Stimulated activated naive CD8-positive, alpha-beta T cell treated with anti-CD3 and anti-CD28 coated beads, Interleukin-15, amount 100 ng/mL, for 72 hours (primary cell): ENCODE data around the gene SMIM10.
"Not testable (repeated sequence)": the region's sequence is repeated elsewhere in the genome, so short reads cannot be mapped to it uniquely, and the experiment has no call there.

Experiments
- ATAC-seq: fragments of 150-1000 bp; cut with Tn5 transposase; 2 replicates; pipeline ENCODE4 v1.10.0; 2021; ENCODE audit warnings: mild to moderate bottlenecking, moderate library complexity
- DNase-seq, 2 donors: peaks; one replicate each; pipeline ENCODE4 v3.0.0; 2021 to 2022
- H3K27ac Mint-ChIP-seq, 2 donors: one replicate each; pipeline ENCODE4 v1.8.0; 2022; ENCODE audit warnings: mild to moderate bottlenecking in 2 of 2, mixed read lengths in 2 of 2, moderate library complexity in 2 of 2
- H3K27me3 Mint-ChIP-seq: one replicate; pipeline ENCODE4 v1.8.0; 2022; ENCODE audit warnings: mixed read lengths
- H3K4me1 Mint-ChIP-seq: one replicate; pipeline ENCODE4 v1.8.0; 2022; ENCODE audit warnings: mild to moderate bottlenecking, mixed read lengths
- H3K4me3 Mint-ChIP-seq, 2 donors: one replicate each; pipeline ENCODE4 v1.8.0; 2022; ENCODE audit warnings: mild to moderate bottlenecking in 2 of 2, mixed read lengths in 2 of 2, moderate library complexity in 1 of 2
- H3K9me3 Mint-ChIP-seq, 2 donors: one replicate each; pipeline ENCODE4 v1.8.0; 2022; ENCODE audit warnings: mixed read lengths in 2 of 2

The SMIM10 gene

GRCh38 chrX:134990801-134991481, at the start of gene SMIM10:
Gene SMIM10 (plus strand): TSS chrX:134990991. CDS start chrX:134991096, 105 bp downstream.
- H3K27me3 Mint-ChIP-seq: no peaks in the 10 kb centered on the region
- peaks cover 21% of the 10 kb centered on the region for H3K4me1 Mint-ChIP-seq
- H3K27ac Mint-ChIP-seq: peak within 1 kb of the TSS; percentile 98
- DNase-seq: peak; percentile 38 to 49
- H3K9me3 Mint-ChIP-seq: no peaks in the 10 kb centered on the region
- peak within 1 kb of the TSS; percentile 93 for H3K4me3 Mint-ChIP-seq
- ATAC-seq: peak; percentile 89

GRCh38 chrX:134946364-134946763, 44.4 kb upstream of the SMIM10 start:
- not testable (repeated sequence) for H3K4me3 Mint-ChIP-seq, H3K27ac Mint-ChIP-seq, ATAC-seq, H3K9me3 Mint-ChIP-seq, H3K4me1 Mint-ChIP-seq, DNase-seq, H3K27me3 Mint-ChIP-seq

GRCh38 chrX:134948333-134949241, 42.2 kb upstream of the SMIM10 start:
- Mint-ChIP-seq H3K27ac (no peak overlapping the region), H3K9me3 (no peaks in the 10 kb centered on the region), H3K27me3 (no peaks in the 10 kb centered on the region), H3K4me1 (no peaks in the 10 kb centered on the region), H3K4me3 (no peak overlapping the region)
- ATAC-seq (no peak), DNase-seq (no peak)

- no peak for ATAC-seq
- Mint-ChIP-seq H3K4me1 (no peaks in the 10 kb centered on the region), H3K9me3 (no peaks in the 10 kb centered on the region), H3K4me3 (no peak overlapping the region), H3K27ac (no peak overlapping the region), H3K27me3 (no peaks in the 10 kb centered on the region)
- no peak for DNase-seq
Measured at GRCh38 chrX:134949271-134949670, 41.5 kb upstream of the SMIM10 start.

GRCh38 chrX:134957836-134958235, 33.0 kb upstream of the SMIM10 start:
- no peak overlapping the region for H3K27ac Mint-ChIP-seq

GRCh38 chrX:134960366-134960765, 30.4 kb upstream of the SMIM10 start:
- H3K27ac Mint-ChIP-seq, ATAC-seq, DNase-seq, H3K9me3 Mint-ChIP-seq, H3K4me1 Mint-ChIP-seq, H3K4me3 Mint-ChIP-seq, H3K27me3 Mint-ChIP-seq: not testable (repeated sequence)

More at GRCh38 chrX:134957836-134958235, 33.0 kb upstream of the SMIM10 start:
- Mint-ChIP-seq H3K4me3 (no peak overlapping the region), H3K4me1 (no peaks in the 10 kb centered on the region), H3K27me3 (no peaks in the 10 kb centered on the region), H3K9me3 (no peaks in the 10 kb centered on the region)
- no peak for ATAC-seq
- no peak for DNase-seq

- ATAC-seq (no peak), DNase-seq (no peak)
- H3K27me3 Mint-ChIP-seq: peaks cover 6% of the 10 kb centered on the region
- no peak overlapping the region for H3K4me3 Mint-ChIP-seq
- no peaks in the 10 kb centered on the region for H3K4me1 Mint-ChIP-seq
- H3K9me3 Mint-ChIP-seq: no peaks in the 10 kb centered on the region
- H3K27ac Mint-ChIP-seq: no peak overlapping the region
Measured at GRCh38 chrX:134963041-134963440, 27.8 kb upstream of the SMIM10 start.

- DNase-seq (no peak), ATAC-seq (no peak)
- Mint-ChIP-seq H3K9me3 (no peaks in the 10 kb centered on the region), H3K4me3 (no peak overlapping the region), H3K4me1 (no peaks in the 10 kb centered on the region), H3K27ac (no peak overlapping the region), H3K27me3 (peaks cover 6% of the 10 kb centered on the region)
Measured at GRCh38 chrX:134969726-134970125, 21.1 kb upstream of the SMIM10 start.

- Mint-ChIP-seq H3K9me3 (no peaks in the 10 kb centered on the region), H3K27me3 (no peaks in the 10 kb centered on the region), H3K4me3 (no peak overlapping the region), H3K27ac (no peak overlapping the region), H3K4me1 (no peaks in the 10 kb centered on the region)
- ATAC-seq (no peak), DNase-seq (no peak)
Measured at GRCh38 chrX:134971926-134972325, 18.9 kb upstream of the SMIM10 start.

GRCh38 chrX:134975516-134975915, 15.3 kb upstream of the SMIM10 start:
- no peaks in the 10 kb centered on the region for H3K4me1 Mint-ChIP-seq
- H3K27me3 Mint-ChIP-seq: no peaks in the 10 kb centered on the region
- no peaks in the 10 kb centered on the region for H3K9me3 Mint-ChIP-seq
- ATAC-seq (no peak), DNase-seq (no peak)
- H3K27ac Mint-ChIP-seq: no peak overlapping the region
- no peak overlapping the region for H3K4me3 Mint-ChIP-seq

- ATAC-seq (no peak), DNase-seq (no peak)
- H3K4me3 Mint-ChIP-seq: no peak overlapping the region
- H3K27me3 Mint-ChIP-seq: no peaks in the 10 kb centered on the region
- no peaks in the 10 kb centered on the region for H3K9me3 Mint-ChIP-seq
- no peaks in the 10 kb centered on the region for H3K4me1 Mint-ChIP-seq
- H3K27ac Mint-ChIP-seq: no peak overlapping the region
Measured at GRCh38 chrX:134981910-134982309, 8.9 kb upstream of the SMIM10 start.

- no peak for DNase-seq
- Mint-ChIP-seq H3K27me3 (no peaks in the 10 kb centered on the region), H3K4me1 (no peaks in the 10 kb centered on the region), H3K9me3 (no peaks in the 10 kb centered on the region), H3K4me3 (no peak overlapping the region), H3K27ac (no peak overlapping the region)
- ATAC-seq: no peak
Measured at GRCh38 chrX:134982748-134983147, 8.0 kb upstream of the SMIM10 start.

GRCh38 chrX:134985479-134985878, 5.3 kb upstream of the SMIM10 start:
- Mint-ChIP-seq H3K4me3 (no peak overlapping the region), H3K9me3 (no peaks in the 10 kb centered on the region), H3K4me1 (peaks cover 6% of the 10 kb centered on the region), H3K27ac (no peak overlapping the region), H3K27me3 (no peaks in the 10 kb centered on the region)
- no peak for DNase-seq
- ATAC-seq: no peak

- DNase-seq (no peak), ATAC-seq (no peak)
- Mint-ChIP-seq H3K27ac (peak overlapping the region in 1 of 2 donors; percentile 81), H3K9me3 (no peaks in the 10 kb centered on the region), H3K4me3 (peak overlapping the region; percentile 48 to 69), H3K27me3 (no peaks in the 10 kb centered on the region), H3K4me1 (peaks cover 21% of the 10 kb centered on the region)
Measured at GRCh38 chrX:134990475-134990800, 353 bp upstream of the SMIM10 start.

GRCh38 chrX:134997646-134998045, 6.9 kb downstream of the SMIM10 start:
- Mint-ChIP-seq H3K4me1 (no peaks in the 10 kb centered on the region), H3K9me3 (no peaks in the 10 kb centered on the region), H3K4me3 (no peak overlapping the region), H3K27me3 (no peaks in the 10 kb centered on the region), H3K27ac (no peak overlapping the region)
- no peak for DNase-seq
- ATAC-seq: no peak

GRCh38 chrX:134998246-134998645, 7.5 kb downstream of the SMIM10 start:
- H3K9me3 Mint-ChIP-seq: no peaks in the 10 kb centered on the region
- H3K4me3 Mint-ChIP-seq: no peak overlapping the region
- no peak for ATAC-seq
- DNase-seq: no peak
- no peak overlapping the region for H3K27ac Mint-ChIP-seq
- no peaks in the 10 kb centered on the region for H3K27me3 Mint-ChIP-seq
- H3K4me1 Mint-ChIP-seq: no peaks in the 10 kb centered on the region
